ENCODE results near the gene HGD.

HGD gene

DNA sequence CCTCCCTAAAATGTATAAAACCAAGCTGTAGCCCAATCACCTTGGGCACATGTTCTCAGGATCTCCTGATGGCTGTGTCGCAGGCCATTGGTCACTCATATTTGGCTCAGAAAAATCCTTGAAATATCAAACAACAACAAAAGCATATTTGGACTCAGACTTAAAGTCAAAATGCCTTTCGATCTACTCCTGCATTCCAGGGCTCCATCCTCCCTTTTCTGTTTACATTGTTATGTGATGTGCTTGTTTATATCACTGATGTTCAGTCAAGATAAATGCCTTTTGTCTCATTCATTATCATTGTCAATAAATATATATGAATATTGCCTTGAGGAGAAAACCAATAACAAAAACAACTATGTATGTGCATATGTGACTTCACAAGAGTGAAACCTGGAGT, 31.7 kb downstream of the HGD start:
- TF ChIP-seq, protein P1, sequence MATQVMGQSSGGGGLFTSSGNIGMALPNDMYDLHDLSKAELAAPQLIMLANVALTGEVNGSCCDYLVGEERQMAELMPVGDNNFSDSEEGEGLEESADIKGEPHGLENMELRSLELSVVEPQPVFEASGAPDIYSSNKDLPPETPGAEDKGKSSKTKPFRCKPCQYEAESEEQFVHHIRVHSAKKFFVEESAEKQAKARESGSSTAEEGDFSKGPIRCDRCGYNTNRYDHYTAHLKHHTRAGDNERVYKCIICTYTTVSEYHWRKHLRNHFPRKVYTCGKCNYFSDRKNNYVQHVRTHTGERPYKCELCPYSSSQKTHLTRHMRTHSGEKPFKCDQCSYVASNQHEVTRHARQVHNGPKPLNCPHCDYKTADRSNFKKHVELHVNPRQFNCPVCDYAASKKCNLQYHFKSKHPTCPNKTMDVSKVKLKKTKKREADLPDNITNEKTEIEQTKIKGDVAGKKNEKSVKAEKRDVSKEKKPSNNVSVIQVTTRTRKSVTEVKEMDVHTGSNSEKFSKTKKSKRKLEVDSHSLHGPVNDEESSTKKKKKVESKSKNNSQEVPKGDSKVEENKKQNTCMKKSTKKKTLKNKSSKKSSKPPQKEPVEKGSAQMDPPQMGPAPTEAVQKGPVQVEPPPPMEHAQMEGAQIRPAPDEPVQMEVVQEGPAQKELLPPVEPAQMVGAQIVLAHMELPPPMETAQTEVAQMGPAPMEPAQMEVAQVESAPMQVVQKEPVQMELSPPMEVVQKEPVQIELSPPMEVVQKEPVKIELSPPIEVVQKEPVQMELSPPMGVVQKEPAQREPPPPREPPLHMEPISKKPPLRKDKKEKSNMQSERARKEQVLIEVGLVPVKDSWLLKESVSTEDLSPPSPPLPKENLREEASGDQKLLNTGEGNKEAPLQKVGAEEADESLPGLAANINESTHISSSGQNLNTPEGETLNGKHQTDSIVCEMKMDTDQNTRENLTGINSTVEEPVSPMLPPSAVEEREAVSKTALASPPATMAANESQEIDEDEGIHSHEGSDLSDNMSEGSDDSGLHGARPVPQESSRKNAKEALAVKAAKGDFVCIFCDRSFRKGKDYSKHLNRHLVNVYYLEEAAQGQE (IDR thresholded peaks at IDR 0.05; ENCODE audit: insufficient read depth in 1 of 2, low read depth in 2 of 2, low read length in 2 of 2): no peak
- no peak for TF ChIP-seq POLR2AphosphoS5 (IDR thresholded peaks at IDR 0.05; ENCODE audit: low read depth, low read length)
- TF ChIP-seq TAF1 (IDR thresholded peaks at IDR 0.05; ENCODE audit: borderline replicate concordance, insufficient read depth, low read length): no peak
- no peak for TF ChIP-seq FOXP2 (optimal IDR thresholded peaks at IDR 0.05; ENCODE audit: borderline replicate concordance, extremely low read depth, extremely low read length, insufficient read depth)
- no peak for TF ChIP-seq SIN3A (IDR thresholded peaks at IDR 0.05; ENCODE audit: borderline replicate concordance, insufficient read depth, low read length)

DNA sequence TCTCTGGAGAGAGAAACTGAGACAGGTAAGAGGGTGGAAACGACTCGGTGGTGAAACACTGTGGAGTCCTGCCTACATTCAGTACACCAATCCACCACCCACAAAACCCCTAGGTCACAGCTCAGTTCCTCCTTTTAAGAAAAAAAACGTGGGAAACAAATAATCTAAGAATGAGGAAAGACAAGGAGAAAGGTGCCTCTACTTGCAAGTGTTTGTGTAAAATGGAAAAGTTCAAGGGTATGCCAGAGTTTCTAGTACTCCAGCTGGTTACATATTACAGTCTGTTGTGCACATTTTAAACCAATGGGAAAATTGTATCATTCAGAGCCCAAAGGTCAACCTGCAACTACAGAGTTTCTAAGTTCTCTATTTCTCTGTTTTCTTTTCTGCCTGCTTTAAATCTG, 32.2 kb downstream of the HGD start:
- TF ChIP-seq, protein P1 (IDR thresholded peaks at IDR 0.05; ENCODE audit: insufficient read depth in 1 of 2, low read depth in 2 of 2, low read length in 2 of 2): no peak
- no peak for TF ChIP-seq SIN3A (IDR thresholded peaks at IDR 0.05; ENCODE audit: borderline replicate concordance, insufficient read depth, low read length)
- no peak for TF ChIP-seq POLR2AphosphoS5 (IDR thresholded peaks at IDR 0.05; ENCODE audit: low read depth, low read length)
- no peak for TF ChIP-seq FOXP2 (optimal IDR thresholded peaks at IDR 0.05; ENCODE audit: borderline replicate concordance, extremely low read depth, extremely low read length, insufficient read depth)

DNA sequence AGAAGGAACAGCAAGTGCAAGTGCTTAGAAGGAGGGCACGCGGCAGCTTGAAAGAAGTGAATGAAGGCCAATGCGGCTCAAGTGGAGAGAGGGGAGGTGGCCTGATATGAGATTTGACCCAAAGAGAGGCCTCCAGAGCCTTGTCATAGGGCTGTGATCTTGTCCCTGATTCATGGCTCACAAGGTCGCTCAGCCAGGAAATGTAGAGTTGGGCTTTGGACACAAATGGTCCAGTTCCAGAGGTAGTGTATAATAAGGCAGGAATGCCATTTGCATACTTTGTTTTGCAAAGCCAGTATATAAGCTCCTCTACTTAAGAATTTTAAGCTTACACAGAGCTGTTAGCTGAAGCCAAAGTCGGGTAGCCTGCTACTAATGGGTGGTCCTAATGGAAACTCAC, 33.7 kb downstream of the HGD start:
- no peak for TF ChIP-seq FOXP2 (optimal IDR thresholded peaks at IDR 0.05; ENCODE audit: borderline replicate concordance, extremely low read depth, extremely low read length, insufficient read depth)
- TF ChIP-seq, protein P1 (IDR thresholded peaks at IDR 0.05; ENCODE audit: insufficient read depth in 1 of 2, low read depth in 2 of 2, low read length in 2 of 2): no peak
- no peak for TF ChIP-seq POLR2AphosphoS5 (IDR thresholded peaks at IDR 0.05; ENCODE audit: low read depth, low read length)
- no peak for TF ChIP-seq TAF1 (IDR thresholded peaks at IDR 0.05; ENCODE audit: borderline replicate concordance, insufficient read depth, low read length)
- no peak for TF ChIP-seq SIN3A (IDR thresholded peaks at IDR 0.05; ENCODE audit: borderline replicate concordance, insufficient read depth, low read length)

DNA sequence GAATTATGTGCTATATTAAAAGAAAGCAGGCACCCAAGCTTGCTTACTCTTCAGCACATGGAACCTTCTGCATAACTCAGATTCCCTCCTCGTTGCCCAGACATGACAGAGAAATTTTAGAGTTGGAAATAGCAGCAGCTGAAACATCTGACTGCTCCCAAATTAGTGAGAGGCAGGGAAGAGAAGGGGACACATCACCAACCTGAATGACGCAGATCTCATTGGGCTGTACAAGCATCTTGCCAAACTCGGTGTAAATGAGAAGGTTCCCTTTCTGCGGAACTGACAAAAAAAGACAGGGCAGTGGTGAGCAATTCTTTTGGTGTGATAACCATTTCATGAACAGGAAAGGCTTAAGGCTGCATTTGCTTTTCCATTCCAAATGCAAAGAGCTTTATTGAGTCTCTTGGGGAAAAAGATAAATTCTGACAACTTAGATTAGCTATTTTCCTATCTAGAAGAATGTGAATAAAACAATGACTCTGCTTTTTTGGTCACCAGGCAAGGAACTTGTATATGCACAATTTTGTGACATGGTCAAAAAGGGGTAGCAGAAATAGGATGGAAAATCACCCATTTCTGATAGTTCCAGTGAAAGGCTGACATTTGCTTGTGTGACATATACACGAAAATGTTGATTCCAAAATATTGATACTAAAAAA, 35.1 kb downstream of the HGD start:
- no peak for TF ChIP-seq FOXP2 (optimal IDR thresholded peaks at IDR 0.05; ENCODE audit: borderline replicate concordance, extremely low read depth, extremely low read length, insufficient read depth)
- no peak for TF ChIP-seq SIN3A (IDR thresholded peaks at IDR 0.05; ENCODE audit: borderline replicate concordance, insufficient read depth, low read length)
- TF ChIP-seq TAF1 (IDR thresholded peaks at IDR 0.05; ENCODE audit: borderline replicate concordance, insufficient read depth, low read length): no peak
- TF ChIP-seq POLR2AphosphoS5 (IDR thresholded peaks at IDR 0.05; ENCODE audit: low read depth, low read length): no peak
- TF ChIP-seq, protein P1 (IDR thresholded peaks at IDR 0.05; ENCODE audit: insufficient read depth in 1 of 2, low read depth in 2 of 2, low read length in 2 of 2): no peak
